Measurements from ENCODE around the gene CCDC146. TPM values are rescaled to one million over a fixed set of nuclear protein-coding genes. Genes with fewer than 3 reads are reported as not detected.

Gene CCDC146
- total and polyA plus RNA-seq, 9 of the 15 experiments (the other 6 are each of a cell fraction or from before 2014, with no cell fraction given): 0.10 to 0.98 (median 0.26) TPM; not detected in 1

DNA sequence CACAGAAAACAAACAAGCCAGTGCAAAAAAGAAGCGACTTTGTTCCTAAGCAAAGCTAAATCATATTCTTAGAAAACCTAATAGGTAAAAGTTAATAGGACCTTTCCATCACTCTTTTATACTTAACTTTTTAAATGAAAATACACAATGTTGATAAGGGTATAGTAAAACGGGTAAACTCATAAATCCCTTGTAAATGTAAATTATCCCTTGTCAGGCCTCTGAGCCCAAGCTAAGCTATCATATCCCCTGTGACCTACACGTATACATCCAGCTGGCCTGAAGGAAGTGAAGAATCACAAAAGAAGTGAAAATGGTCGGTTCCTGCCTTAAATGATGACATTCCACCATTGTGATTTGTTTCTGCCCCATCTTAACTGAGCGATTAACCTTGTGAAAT is 217.3 kb downstream of the CCDC146 start:
- no peak for FAIRE-seq
- H3K36me3 ChIP-seq (ENCODE audit: control insufficient read depth, insufficient read depth, low read length): no peaks in the 10 kb centered on the region
- POLR2A ChIA-PET: interaction anchor here (0.6 kb wide), 2 partner anchors 20 to 1022 kb away, joined by 3 to 4 read pairs; no protein-coding TSS in a partner anchor
- peaks cover 9 to 11% of the 10 kb centered on the region in 2 experiments; a peak in 4 of 5 replicates for H3K27me3 ChIP-seq (ENCODE audit: control insufficient read depth in 2 of 2, insufficient read depth in 2 of 2, low read length in 2 of 2)
- no peak for ATAC-seq
- intact Hi-C loops (cut with micrococcal nuclease): loop anchor here (5.0 kb wide), 1 partner anchor 217 kb away; the partner anchor contains the start of gene CCDC146
- H3K27ac ChIP-seq (ENCODE audit: extremely low read depth, low read depth, low read length): no peak overlapping the region
- H3K4me1 ChIP-seq (replicated peaks in 1 of 2; ENCODE audit: control insufficient read depth in 2 of 2, insufficient read depth in 2 of 2, low read length in 2 of 2): no peaks in the 10 kb centered on the region
- no TSS peak for BruUV-seq (replicated peaks)
- no peak overlapping the region for H3K4me3 ChIP-seq
- no peak overlapping the region for H3K9ac ChIP-seq (ENCODE audit: insufficient read depth in 1 of 2, low read depth in 2 of 2, low read length in 2 of 2)
- H2AFZ ChIP-seq (ENCODE audit: low read depth, low read length): no peak overlapping the region
- CTCF ChIA-PET (ENCODE audit: low intra/inter-chr PET ratio): no interaction called here
- 0% methylated on average over 5 of the region's 5 CpGs for WGBS (ENCODE audit: insufficient coverage, low coverage, missing lambda C conversion rate)
- H3K79me2 ChIP-seq (ENCODE audit: control insufficient read depth, insufficient read depth, low read length): no peaks in the 10 kb centered on the region
- no peaks in the 10 kb centered on the region for H4K20me1 ChIP-seq (replicated peaks; ENCODE audit: control insufficient read depth, insufficient read depth, low read length)
- no peaks in the 10 kb centered on the region for H3K9me1 ChIP-seq (ENCODE audit: control insufficient read depth, insufficient read depth, low read length)
- in situ Hi-C loops (cut with MboI): no loop called here
- no peak overlapping the region for H3K4me2 ChIP-seq (ENCODE audit: insufficient read depth, low read length)
- DNase-seq (ENCODE audit: extremely low read depth in 1 of 4, low spot score in 3 of 4): no peak
- TF ChIP-seq ZNF79 (CRISPR knock-in tag; IDR thresholded peaks at IDR 0.05; ENCODE audit: low read depth) (no peak), GABPB2 (CRISPR knock-in tag; conservative IDR thresholded peaks at IDR 0.05) (no peak), POLR3G (IDR thresholded peaks at IDR 0.05; ENCODE audit: extremely low read depth, insufficient read length, insufficient replicate concordance) (no peak), RAD21 (CRISPR knock-in tag; conservative IDR thresholded peaks at IDR 0.05 in 1 of 2, IDR thresholded peaks at IDR 0.05 in 1 of 2) (no peak), ZZZ3 (IDR thresholded peaks at IDR 0.05) (no peak), ZNF354B (CRISPR knock-in tag; IDR thresholded peaks at IDR 0.05) (no peak), ERF (CRISPR knock-in tag; IDR thresholded peaks at IDR 0.05) (no peak), PML (IDR thresholded peaks at IDR 0.05; ENCODE audit: low read length) (no peak), OTX1 (CRISPR knock-in tag; IDR thresholded peaks at IDR 0.05) (no peak), MAFF (IDR thresholded peaks at IDR 0.05; ENCODE audit: low read length) (no peak), PRMT5 (CRISPR knock-in tag; IDR thresholded peaks at IDR 0.05) (no peak), SNIP1 (IDR thresholded peaks at IDR 0.05; ENCODE audit: low read depth) (no peak), TAL1 (IDR thresholded peaks at IDR 0.05) (no peak), FOSL1 (tag; conservative IDR thresholded peaks at IDR 0.05) (no peak), CREB1 (IDR thresholded peaks at IDR 0.05) (no peak), CREB1 (CRISPR knock-in tag; IDR thresholded peaks at IDR 0.05) (no peak)
- TF ChIP-seq, protein P1, sequence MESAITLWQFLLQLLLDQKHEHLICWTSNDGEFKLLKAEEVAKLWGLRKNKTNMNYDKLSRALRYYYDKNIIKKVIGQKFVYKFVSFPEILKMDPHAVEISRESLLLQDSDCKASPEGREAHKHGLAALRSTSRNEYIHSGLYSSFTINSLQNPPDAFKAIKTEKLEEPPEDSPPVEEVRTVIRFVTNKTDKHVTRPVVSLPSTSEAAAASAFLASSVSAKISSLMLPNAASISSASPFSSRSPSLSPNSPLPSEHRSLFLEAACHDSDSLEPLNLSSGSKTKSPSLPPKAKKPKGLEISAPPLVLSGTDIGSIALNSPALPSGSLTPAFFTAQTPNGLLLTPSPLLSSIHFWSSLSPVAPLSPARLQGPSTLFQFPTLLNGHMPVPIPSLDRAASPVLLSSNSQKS (CRISPR knock-in tag; IDR thresholded peaks at IDR 0.05): no peak
- TF ChIP-seq, protein P2, sequence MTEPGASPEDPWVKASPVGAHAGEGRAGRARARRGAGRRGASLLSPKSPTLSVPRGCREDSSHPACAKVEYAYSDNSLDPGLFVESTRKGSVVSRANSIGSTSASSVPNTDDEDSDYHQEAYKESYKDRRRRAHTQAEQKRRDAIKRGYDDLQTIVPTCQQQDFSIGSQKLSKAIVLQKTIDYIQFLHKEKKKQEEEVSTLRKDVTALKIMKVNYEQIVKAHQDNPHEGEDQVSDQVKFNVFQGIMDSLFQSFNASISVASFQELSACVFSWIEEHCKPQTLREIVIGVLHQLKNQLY (CRISPR knock-in tag; conservative IDR thresholded peaks at IDR 0.05): no peak
- H3K9me3 ChIP-seq (replicated peaks; ENCODE audit: control insufficient read depth, insufficient read depth, low read depth, low read length): no peaks in the 10 kb centered on the region

Data from K562 (cell line).